HUDEP-2 (cell line): ENCODE data around the gene OR10H1.
"Not testable (repeated sequence)": the region's sequence is repeated elsewhere in the genome, so short reads cannot be mapped to it uniquely, and the experiment has no call there.

Experiments
- DNase-seq, 76 experiments: peaks; one replicate each; lab custom pipeline; 2025; ENCODE audit not compliant: unreplicated experiment in 76 of 76; lab: John Stamatoyannopoulos, UW

The OR10H1 gene

GRCh38 chr19:15776991-15777970 is 38.2 kb downstream of the OR10H1 start:
- DNase-seq, result no peak

GRCh38 chr19:15776264-15776663 is 39.2 kb downstream of the OR10H1 start:
- DNase-seq, result no peak

GRCh38 chr19:15775249-15775648 is 40.2 kb downstream of the OR10H1 start:
- no peak for DNase-seq

GRCh38 chr19:15774159-15774558 is 41.3 kb downstream of the OR10H1 start:
- not testable (repeated sequence) for DNase-seq

GRCh38 chr19:15769586-15769985 is 45.9 kb downstream of the OR10H1 start:
- peak in 2 of 76 experiments; percentile 9 to 11 for DNase-seq

GRCh38 chr19:15759962-15760565 is 55.4 kb downstream of the OR10H1 start:
- peak in 23 of 76 experiments; percentile 3 to 35 (median 21) for DNase-seq

- DNase-seq, result no peak
Observed at GRCh38 chr19:15758379-15758778, 57.1 kb downstream of the OR10H1 start.
